Stimulated activated CD4-positive, alpha-beta T cell treated with anti-CD3 and anti-CD28 coated beads, TNF-alpha, amount 100 ng/mL, for 1 hour (primary cell): ENCODE measurements around the gene UBR1.
A peak's percentile ranks its signal among the peaks of the same experiment; 100 is the strongest.
"Not testable (repeated sequence)": the region's sequence is repeated elsewhere in the genome, so short reads cannot be mapped to it uniquely, and the experiment has no call there.

Experiments
- DNase-seq, 3 donors: peaks; one replicate each; pipeline ENCODE4 v3.0.0-alpha.2; 2020; ENCODE audit warnings: low read depth in 3 of 3, low spot score in 1 of 3

Gene UBR1

DNA sequence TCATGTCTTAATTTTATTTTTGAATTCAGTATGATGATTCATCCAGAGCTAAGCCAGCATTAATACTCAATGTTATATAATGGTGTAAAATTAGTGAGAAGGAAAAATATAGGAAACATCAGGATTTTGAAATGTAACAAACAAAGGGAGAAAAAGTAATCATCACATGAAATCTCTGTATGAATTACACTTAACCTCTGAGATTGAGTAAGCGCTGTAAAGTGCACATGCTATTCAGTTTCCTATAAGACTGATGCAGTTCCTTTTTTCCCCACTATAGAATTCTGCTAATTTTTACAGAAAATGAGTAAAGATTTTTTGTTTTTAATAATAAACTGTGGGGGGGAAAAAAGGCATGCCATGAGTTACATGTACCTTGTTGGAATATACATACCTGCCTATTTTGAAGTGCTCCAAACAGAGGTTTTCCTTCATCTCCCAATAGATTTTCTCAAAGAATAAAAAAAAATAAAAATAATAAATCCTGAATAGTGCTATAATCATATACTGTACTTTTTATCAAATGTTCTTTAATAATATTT, 121.3 kb downstream of the UBR1 start:
- no peak for DNase-seq

DNA sequence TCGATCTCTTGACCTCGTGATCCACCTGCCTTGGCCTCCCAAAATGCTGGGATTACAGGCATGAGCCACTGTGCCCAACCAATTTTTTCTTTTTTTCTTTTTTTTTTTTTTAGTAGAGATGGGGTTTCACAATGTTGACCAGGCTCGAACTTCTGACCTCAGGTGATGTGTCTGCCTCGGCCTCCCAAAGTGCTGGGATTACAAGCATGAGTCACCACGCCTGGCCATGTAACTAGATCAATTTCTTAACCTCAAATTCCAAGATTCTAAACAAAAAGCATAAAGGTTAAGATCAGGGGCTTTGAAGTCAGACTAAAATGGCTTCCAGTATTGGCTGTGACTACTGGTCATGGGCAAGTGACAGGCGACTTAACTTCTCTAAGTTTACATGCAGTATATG, 126.7 kb downstream of the UBR1 start:
- not testable (repeated sequence) for DNase-seq

- no peak for DNase-seq
Observed at GRCh38 chr15:42974202-42974862, 131.5 kb downstream of the UBR1 start.

DNA sequence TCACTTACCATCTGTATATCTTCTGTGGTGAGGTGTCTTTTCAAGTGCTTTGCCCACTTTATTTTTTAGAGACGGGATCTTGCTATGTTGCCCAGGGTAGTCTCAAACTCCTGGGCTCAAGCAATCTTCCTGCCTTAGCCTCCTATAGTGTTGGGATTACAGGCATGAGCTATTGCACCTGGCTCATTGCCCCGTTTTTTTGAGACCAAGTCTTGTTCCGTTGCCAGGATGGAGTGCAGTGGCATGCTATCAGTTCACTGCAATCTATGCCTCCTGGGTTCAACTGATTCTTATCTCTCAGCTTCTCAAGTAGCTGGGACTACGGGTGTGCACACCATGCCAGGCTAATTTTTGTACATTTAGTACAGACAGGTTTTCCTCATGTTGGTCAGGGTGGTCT, 132.7 kb downstream of the UBR1 start:
- no peak for DNase-seq

GRCh38 chr15:42971830-42972229, 134.0 kb downstream of the UBR1 start:
- DNase-seq = no peak

DNA sequence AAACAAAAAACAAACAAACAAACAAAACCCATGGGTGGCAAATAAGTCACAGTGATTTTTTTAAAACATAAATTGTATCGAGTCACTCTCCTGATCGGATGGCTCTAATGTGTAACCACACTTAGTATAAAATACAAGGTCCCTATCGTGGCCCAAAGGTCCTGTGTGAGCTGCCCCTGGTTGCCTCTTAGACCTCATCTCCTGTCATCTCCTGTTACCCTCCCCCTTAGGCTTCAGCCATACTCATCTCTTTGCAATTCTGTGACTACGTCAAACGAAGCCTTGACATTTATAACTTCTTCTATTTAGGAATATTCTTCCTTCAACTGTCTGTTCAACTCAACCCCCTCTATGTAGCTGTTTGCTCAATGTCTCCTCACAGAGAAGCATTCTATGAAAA, 141.4 kb downstream of the UBR1 start:
- DNase-seq = no peak

DNA sequence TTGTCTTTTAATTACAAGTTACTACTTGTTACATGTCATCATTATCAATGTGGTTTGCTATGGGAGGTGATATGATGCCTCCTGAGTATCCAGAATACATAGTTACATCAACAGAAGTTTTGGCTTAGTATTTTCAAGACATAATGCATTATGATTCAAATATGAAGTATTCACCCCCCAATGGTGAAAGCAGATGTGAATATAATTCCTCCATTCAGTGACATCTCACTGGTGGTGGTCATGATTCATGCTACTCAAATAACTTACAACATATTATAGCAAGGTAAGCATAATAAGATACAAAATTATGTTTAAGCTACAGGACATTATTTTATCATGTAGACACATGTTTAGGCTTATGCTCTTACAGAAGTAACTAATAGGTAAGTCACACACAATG, 150.3 kb downstream of the UBR1 start:
- no peak for DNase-seq

DNA sequence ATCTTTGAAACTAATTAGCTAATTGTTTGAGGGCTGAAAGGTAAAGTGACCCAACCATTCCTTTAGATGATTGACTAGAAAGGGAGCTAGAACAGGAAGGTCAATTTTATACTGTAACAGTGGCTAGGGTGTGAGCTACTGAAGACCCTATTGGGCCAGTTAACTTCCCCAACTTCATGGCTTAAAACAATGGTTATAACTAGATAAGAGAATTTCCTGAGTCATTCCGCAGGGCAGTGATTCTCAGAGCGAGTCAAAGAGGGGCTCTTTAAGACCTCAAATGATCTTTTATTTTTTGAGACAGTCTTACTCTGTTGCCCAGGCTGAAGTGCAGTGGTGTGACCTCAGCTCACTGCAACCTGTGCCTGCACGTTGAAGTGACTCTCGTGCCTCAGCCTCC, 151.5 kb downstream of the UBR1 start:
- DNase-seq = no peak

DNA sequence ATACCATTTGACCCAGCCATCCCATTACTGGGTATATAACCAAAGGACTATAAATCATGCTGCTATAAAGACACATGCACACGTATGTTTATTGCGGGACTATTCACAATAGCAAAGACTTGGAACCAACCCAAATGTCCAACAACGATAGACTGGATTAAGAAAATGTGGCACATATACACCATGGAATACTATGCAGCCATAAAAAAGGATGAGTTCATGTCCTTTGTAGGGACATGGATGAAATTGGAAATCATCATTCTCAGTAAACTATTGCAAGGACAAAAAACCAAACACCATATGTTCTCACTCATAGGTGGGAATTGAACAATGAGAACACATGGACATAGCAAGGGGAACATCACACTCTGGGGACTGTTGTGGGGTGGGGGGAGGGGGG, 156.9 kb downstream of the UBR1 start:
- DNase-seq = not testable (repeated sequence)

DNA sequence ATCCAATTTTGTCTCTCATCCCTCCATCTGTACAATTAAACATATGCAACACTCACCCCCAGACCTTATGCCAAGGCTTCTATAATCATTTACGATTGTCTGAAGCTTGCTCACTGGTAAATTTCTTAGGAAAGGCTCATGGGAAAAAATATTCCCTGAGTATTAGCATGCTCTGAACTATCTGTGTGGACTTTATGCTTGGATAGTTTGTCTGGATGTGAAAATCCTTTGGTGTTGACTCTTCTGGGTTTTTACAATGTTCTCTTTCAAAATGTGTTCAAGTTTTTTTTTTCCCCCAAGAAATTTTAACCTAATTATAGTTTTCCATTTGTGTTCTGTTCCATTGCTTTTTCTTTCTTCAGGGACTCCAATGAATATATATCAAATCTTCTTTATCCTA, 165.3 kb downstream of the UBR1 start:
- DNase-seq = no peak

DNA sequence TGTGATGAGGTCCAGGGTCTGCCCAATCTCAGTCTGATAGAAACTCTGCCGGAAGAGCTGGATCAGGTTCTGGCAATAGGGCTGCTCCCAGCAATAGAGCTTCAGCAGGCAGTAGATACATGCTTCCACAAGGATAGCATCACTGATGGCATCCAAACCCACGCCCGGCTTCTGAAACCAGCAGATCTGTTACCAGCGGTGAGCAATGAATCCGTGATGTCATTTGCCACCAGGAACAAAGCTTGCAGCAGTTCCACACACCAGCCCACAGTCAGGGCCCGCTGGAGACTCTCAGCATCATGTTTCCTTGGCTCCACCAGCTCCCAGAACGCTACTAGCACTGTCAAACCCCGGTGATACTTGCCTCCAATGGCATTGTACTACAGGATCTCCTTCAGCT, 166.0 kb downstream of the UBR1 start:
- DNase-seq = no peak

DNA sequence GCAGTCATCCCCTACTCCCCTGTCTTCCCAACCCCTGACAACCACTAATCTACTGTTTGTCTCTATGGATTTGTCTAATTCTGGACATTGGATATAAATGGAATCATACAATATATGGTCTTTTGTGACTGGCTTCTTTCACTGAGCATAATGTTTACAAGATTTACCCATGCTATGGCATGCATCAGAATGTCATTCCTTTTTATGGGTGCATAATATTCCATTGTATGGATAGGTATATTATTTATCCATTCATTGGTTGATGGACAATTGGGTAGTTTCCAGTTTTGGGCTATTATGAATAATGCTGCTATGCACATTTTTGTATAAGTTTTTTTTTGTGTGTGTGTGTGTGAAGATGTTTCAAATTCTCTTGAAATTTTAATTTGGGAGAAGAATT, 168.7 kb downstream of the UBR1 start:
- DNase-seq = no peak

DNA sequence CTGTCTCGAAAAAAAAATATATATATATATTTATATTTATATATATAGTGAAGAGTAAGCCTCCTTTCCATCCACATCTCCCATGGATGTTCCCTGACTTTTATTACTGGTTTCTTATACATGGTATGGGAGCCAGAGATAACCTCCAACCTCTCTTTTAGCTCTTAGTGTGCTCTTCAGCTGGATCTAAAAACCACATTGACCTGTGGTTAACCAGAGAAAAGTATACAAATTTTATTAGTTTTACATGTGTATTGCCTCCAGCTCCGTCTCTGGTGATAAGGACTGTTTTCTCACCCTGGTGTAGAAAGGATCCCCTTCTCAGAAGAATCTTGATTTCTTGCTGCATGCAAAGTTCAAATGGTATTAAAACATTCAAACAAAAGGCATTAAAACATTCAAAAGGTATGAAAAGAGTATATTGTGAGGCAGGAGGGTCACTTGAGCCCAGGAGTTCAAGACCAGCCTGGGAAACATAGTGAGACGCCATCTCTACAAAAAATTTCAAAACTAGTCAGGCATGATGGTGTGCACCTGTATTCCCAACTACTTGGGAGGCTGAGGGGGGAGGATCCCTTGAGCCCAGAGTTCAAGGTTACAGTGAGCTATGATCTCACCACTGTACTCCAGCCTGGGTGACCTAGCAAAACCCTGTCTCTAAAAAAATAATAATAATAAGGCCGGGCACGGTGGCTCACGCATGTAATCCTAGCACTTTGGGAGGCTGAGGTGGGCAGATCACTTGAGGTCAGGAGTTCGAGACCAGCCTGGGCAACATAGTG, 171.8 kb downstream of the UBR1 start:
- DNase-seq = no peak

- DNase-seq = no peak
Observed at GRCh38 chr15:42932833-42933515, 172.9 kb downstream of the UBR1 start.

DNA sequence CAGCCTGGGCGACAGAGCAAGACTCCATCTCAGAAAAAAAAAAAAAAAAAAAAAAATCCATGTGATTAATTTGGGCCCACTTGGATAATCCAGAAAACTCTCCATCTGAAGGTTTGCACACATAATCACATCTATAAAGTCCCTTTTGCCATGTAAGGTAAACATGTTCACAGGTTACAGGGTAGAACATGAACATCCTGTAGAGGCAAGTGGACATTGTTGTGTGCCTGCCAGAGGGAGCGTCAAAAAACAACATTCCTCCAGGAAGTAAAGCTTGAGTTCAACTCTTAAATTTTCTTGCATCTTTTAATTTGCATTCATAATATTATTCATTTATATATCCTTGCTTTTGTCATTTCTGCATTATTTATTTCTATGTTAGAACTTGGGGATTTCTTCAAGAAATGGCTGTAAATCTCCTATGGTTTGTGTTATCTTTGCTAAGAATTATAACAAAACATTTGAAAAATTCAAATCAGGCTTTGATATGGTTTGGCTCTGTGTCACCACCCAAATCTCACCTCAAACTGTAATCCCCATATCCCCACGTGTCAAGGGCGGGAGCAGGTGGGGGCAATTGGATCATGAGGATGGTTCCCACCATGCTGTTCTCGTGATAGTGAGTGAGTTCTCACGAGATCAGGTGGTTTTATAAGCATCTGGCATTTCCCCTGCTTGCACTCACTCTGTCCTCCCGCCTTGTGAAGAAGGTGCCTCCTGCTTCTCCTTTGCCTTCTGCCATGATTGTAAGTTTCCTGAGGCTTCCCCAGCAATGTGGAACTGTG, 173.9 kb downstream of the UBR1 start:
- no peak for DNase-seq

DNA sequence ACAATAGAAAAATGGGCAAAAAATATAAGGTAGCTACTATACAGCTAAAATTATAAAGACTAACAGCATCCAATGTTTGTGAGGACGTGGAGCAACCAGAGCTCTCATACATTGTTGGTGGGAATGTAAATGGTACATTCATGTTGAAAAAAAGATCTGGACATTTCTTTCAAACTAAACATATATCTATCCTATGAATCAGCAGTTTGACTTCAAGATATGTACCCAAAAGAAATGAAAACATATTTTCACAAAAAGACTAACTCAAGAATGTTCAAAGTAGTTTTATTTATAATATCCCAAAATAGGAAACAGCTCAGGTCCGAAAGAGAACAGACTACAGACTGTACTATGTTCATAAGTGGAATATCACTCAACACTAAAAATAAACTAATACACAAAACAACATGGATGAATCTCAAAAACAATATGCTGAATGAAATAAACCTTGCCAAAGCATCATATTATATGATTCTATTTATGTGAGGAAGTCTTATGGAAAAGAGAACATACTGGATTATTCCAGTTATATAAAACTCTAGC, 176.5 kb downstream of the UBR1 start:
- no peak for DNase-seq

- peak in 1 of 3 donors; percentile 22 for DNase-seq
Observed at GRCh38 chr15:42921342-42921731, 184.5 kb downstream of the UBR1 start.

- peak; percentile 92 to 96 (median 95) for DNase-seq
Observed at GRCh38 chr15:42920519-42921341, 185.1 kb downstream of the UBR1 start, which contains the start of gene TTBK2. Gene TTBK2, minus strand, starts transcription at chr15:42920778. Its CDS starts 42,161 bp downstream, at chr15:42878617.

DNA sequence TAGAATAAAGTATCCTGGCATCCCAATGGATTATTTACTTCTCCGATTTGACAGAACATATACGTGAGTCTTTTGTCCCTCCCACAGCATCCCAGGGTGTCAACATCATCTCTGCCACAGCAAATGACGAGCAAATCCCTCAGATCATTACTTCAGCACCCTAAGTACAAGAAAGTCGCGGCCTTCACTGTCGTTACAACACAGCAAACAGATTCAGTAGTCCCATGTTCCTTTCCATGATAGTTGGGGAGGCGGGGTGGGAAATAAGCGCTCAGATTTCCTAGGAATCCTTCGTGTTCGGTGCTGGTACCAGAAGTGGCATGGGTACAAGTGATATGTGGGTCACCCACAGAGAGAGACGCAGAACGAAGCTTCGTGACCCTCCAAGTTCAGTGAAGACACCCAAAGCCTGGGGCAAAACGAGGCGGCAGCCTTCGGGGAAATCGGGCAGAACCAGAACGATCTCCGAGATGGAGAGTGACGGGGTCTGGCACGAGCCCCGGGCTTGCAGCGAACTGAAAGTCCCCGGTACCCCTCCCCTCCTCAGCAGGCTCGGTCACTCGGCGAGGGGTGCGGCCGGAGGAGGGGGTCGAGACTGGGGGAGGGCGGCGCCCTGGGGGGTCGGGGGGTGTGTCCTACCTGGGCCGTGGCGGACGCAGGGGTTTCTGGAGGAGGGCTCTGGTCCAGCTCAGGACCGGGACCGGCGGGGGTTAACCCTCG, 185.9 kb downstream of the UBR1 start:
- peak in 1 of 3 donors; percentile 14 for DNase-seq
